ENCODE data around the gene TMEM109.
A peak's percentile ranks its signal among the peaks of the same experiment; 100 is the strongest.

Gene TMEM109

GRCh38 chr11:60927061-60927592 is 13.2 kb downstream of the TMEM109 start:
- DNase-seq = no peak

- no peak for DNase-seq
Measured at GRCh38 chr11:60927600-60927999, 13.6 kb downstream of the TMEM109 start.

DNA sequence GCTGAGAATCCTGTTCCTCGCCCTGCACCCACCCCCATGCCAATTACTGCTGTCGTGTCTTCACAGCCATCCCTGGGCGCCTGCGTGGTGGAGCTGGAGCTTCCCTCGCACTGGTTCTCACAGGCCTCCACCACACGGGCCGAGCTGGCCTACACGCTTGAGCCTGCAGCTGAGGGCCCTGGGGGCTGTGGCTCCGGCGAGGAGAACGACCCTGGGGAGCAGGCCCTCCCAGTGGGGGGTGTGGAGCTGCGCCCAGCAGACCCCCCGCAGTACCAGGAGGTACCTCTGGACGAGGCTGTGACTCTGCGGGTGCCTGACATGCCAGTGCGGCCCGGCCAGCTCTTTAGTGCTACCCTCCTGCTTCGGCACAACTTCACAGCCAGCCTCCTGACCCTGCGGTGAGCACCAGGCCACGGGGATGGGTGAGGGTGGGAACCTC is 14.6 kb downstream of the TMEM109 start:
- DNase-seq = no peak

DNA sequence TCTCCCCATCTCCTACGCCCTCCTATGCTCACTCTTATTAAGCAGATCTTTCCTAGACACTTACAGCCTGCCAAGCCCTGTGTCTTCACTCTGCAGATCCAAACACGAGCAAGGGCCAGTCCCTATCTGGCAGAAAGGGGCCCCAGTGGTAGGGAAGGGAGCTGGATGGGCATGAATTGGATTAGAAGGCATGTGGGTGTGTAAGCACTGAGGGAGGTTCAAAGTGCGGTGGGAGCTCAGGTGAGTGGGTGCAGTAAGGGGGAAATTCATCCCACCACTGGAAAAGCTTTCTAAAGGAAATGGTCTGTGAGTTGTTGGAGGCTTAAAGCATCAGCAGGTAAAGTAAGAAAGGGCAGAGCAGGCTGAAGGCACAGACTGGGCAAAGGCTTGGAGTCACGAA is 15.8 kb downstream of the TMEM109 start:
- DNase-seq = no peak

DNA sequence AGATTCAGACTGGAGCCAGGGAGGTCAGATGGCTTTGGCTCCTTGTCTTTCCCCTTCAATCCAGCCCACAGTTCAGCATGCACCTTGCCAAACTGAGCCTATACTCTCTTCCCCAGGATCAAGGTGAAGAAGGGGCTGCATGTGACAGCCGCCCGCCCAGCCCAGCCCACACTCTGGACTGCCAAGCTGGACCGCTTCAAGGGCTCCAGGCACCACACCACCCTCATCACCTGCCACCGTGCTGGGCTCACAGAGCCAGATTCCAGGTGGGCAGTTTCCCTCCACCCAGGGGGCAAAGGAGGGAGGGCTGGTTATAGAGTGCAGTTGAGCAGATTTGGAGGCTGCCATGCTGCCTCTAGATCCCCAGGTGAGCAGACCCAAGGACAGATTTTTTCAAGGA is 16.4 kb downstream of the TMEM109 start:
- no peak for DNase-seq

- DNase-seq = peak in 1 of 2 donors; percentile 72
Measured at GRCh38 chr11:60931917-60932316, 18.0 kb downstream of the TMEM109 start.

GRCh38 chr11:60932605-60933356 is 18.8 kb downstream of the TMEM109 start:
- no peak for DNase-seq

- no peak for DNase-seq
Measured at GRCh38 chr11:60933416-60934123, 19.6 kb downstream of the TMEM109 start.

- no peak for DNase-seq
Measured at GRCh38 chr11:60934124-60934789, 20.3 kb downstream of the TMEM109 start.

DNA sequence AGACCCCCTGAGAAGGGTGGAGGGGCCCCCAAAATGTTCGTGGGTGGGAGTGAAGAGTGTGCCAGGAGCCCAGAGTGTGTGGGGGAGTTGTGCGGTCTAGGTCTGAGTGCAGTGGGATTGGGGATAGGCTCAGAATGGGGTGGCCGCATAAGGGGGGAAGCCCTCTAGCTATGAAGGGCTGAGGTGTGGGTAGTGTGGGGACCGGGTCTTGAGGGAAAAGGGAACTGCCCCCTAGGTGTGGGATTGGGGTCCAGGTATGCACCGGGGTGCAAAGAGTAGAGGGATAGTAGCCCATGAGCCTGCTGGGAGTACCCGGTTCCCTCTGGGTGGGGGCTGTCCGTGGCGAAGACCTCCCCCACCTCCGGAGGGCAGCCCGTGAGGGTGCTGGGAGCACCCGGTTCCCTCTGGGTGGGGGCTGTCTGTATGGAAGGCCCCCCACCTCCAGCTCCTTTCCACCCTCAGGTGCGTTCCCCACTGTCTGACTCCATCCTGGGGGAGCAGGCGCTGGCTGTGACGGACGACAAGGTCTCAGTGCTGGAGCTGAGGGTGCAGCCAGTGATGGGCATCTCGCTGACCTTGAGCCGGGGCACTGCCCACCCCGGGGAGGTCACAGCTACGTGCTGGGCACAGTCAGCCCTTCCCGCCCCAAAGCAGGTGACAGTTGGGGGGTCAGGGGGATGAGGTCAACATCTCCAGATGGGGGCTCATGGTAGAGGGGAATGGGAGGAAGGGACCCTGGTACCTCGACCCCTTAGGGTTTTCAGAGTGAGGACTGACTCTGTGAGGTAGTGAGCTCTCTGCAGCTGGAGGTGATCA is 21.0 kb downstream of the TMEM109 start:
- no peak for DNase-seq

DNA sequence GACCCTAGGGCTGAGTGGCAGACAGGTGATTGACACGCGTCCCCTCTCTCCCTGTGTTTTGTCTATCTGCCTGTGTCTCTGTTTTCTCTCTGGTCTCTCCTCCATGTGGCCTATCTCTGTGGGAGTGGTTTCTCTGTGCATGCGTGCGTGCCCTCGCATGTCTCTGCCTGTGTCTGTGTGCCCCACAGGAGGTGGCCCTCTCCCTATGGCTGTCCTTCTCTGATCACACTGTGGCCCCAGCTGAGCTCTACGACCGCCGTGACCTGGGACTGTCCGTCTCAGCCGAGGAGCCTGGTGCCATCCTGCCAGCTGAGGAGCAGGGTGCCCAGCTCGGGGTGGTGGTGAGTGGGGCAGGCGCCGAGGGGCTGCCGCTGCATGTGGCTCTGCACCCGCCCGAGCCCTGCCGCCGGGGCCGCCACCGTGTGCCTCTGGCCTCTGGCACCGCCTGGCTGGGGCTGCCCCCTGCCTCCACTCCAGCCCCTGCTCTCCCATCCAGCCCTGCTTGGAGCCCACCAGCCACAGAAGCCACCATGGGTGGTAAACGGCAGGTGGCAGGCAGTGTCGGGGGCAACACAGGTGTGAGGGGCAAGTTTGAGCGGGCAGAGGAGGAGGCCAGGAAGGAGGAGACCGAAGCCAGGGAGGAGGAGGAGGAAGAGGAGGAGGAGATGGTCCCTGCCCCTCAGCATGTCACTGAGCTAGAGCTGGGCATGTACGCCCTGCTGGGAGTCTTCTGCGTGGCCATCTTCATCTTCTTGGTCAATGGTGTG is 21.9 kb downstream of the TMEM109 start:
- no peak for DNase-seq

DNA sequence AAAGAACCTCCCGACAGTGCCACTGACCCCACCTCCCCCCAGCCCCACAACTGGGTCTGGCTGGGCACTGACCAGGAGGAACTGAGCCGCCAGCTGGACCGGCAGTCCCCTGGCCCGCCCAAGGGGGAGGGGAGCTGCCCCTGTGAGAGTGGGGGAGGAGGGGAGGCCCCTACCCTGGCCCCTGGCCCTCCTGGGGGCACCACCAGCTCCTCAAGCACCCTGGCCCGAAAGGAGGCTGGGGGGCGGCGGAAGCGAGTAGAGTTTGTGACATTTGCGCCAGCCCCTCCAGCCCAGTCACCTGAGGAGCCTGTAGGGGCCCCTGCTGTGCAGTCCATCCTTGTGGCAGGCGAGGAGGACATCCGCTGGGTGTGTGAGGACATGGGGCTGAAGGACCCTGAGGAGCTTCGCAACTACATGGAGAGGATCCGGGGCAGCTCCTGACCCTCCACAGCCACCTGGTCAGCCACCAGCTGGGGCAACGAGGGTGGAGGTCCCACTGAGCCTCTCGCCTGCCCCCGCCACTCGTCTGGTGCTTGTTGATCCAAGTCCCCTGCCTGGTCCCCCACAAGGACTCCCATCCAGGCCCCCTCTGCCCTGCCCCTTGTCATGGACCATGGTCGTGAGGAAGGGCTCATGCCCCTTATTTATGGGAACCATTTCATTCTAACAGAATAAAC is 22.6 kb downstream of the TMEM109 start:
- DNase-seq = no peak

- DNase-seq = no peak
Measured at GRCh38 chr11:60937144-60937527, 23.2 kb downstream of the TMEM109 start.

DNA sequence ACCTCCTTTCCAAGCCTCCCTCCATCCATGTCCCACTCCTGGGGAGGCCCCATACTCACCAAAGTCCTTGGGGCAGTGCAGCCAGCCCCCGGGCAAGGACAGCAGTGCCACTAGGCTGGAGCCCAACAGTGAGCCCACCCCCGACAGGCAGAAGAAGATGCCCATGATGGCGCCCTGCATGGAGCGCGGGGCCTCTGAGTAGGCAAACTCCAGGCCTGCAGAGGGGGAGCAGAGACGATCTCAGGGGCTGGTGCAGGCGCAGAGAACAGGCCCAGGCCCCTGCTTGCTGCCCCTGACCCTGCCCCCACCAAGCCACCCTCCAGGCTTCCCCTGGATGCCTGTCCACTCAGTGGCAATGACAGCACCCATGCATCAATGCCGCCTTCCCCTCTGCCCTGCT is 23.9 kb downstream of the TMEM109 start:
- no peak for DNase-seq

GRCh38 chr11:60938500-60938899 is 24.5 kb downstream of the TMEM109 start:
- DNase-seq = no peak

- DNase-seq = no peak
Measured at GRCh38 chr11:60939301-60939700, 25.3 kb downstream of the TMEM109 start.

- no peak for DNase-seq
Measured at GRCh38 chr11:60939855-60940254, 25.9 kb downstream of the TMEM109 start.

DNA sequence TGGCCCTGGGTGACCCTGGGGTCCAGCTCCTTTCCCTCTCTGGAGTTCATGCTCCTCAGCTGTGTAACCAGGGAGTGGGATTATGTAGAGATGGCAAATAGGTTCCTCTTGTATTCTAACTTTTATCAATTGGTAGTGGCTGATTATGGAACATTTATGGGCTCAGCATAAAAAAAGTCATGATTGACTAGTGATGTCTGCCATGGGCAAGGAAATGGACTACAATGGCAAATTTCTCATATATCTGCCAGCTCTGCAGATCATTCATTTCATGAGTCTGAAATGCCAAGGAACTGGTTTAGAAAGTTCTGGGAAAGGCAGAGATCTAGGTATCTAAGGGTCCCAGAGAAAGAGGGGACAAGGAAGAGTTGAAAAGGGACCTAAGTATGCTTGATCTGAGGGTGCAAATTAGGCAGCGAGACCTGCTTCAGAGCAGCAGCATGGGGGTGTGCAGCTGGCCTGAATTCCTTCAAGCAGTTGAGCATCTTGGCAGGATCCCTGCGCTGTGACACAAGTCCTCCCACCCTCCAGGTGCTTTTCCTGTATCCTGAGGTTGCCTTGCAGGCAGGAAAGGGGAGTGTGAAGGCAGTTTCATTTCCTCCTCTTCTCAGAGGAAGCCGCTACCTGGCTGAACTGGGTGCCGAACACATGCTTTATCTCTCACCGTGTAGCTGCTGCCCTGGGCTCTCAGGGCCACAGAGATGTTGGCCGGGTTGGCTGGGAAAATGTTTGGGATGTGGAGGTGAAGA is 27.6 kb downstream of the TMEM109 start:
- no peak for DNase-seq

GRCh38 chr11:60942219-60942618 is 28.3 kb downstream of the TMEM109 start:
- no peak for DNase-seq

- no peak for DNase-seq
Measured at GRCh38 chr11:60942970-60943565, 29.1 kb downstream of the TMEM109 start.

Measured in CD4-positive, alpha-beta T cell treated with Interleukin-4 for 1 hour (primary cell).